K562 (cell line): Measurements from ENCODE around the gene MYMX. TPM values are rescaled to one million over a fixed set of nuclear protein-coding genes. Genes with fewer than 3 reads are reported as not detected.
A peak's percentile ranks its signal among the peaks of the same experiment; 100 is the strongest.

Experiments
- DPF2 ChIP-seq: fragments of 450-650 bp; IDR thresholded peaks from 2 replicates; pipeline ENCODE4 v1.6.1; 2016
- HDAC8 ChIP-seq: fragments of 450-650 bp; IDR thresholded peaks from 2 replicates; pipeline ENCODE4 v1.6.1; 2016; ENCODE audit warnings: mild to moderate bottlenecking, missing genetic modification characterization, moderate library complexity, missing compliant biosample characterization
- MIER1 ChIP-seq: fragments of 450-650 bp; IDR thresholded peaks from 2 replicates; pipeline ENCODE4 v1.6.1; 2016; ENCODE audit warnings: antibody characterized with exemption, mild to moderate bottlenecking, low read depth
- MTA3 ChIP-seq: fragments of 450-650 bp; formaldehyde crosslinking; IDR thresholded peaks from 2 replicates; pipeline ENCODE4 v1.6.1; 2017; ENCODE audit warnings: mild to moderate bottlenecking, borderline replicate concordance
- NRF1 ChIP-seq, 2 experiments: fragments of 450-650 bp; IDR thresholded peaks in 1 of 2; conservative IDR thresholded peaks in 1 of 2; 2 replicates each; pipeline ENCODE4 v1.6.1; 2014; ENCODE audit warnings: mild to moderate bottlenecking in 2 of 2
- PKNOX1 ChIP-seq: fragments of 450-650 bp; IDR thresholded peaks from 2 replicates; pipeline ENCODE4 v1.6.1; 2016
- POLR2AphosphoS5 ChIP-seq: IDR thresholded peaks from 2 replicates; pipeline ENCODE4 v1.6.1; 2011; ENCODE audit warnings: mild to moderate bottlenecking, low read depth, low read length, moderate library complexity; ENCODE audit not compliant: control insufficient read depth, insufficient read depth
- TBP ChIP-seq: optimal IDR thresholded peaks from 2 replicates; pipeline ENCODE3; 2011; ENCODE audit warnings: low read depth, low read length, improper control_type of control experiment
- ZNF263 ChIP-seq: sonication (generic); formaldehyde crosslinking; IDR thresholded peaks from 2 replicates; pipeline ENCODE4 v1.8.0; 2022; ENCODE audit warnings: mild to moderate bottlenecking, missing genetic modification reagents, borderline replicate concordance
- ZNF407 ChIP-seq: fragments of 450-650 bp; IDR thresholded peaks from 2 replicates; pipeline ENCODE4 v1.6.1; 2016; ENCODE audit warnings: low read depth
- polyA plus RNA-seq, 8 experiments: library from polyadenylated mRNA; depleted of rRNA in 4 of 8; stranded (reverse) in 5 of 8; unstranded in 3 of 8; fragments of >200 nt; fragmentation: Nextera tagmentation in 2 of 8; fragmentation: Illumina TruSeq in 1 of 8; extraction: Ambion mirVana in 2 of 8; extraction: Trizol in 1 of 8; gene quantifications; 2 replicates each; pipeline versions ENCODE4 v1.2.1 to v1.2.3, GENCODE V29; 2011 to 2014; ENCODE audit warnings: inconsistent platforms in 1 of 8, missing spikeins in 1 of 8
- total RNA-seq, 7 experiments: library from RNA; depleted of rRNA in 6 of 7; stranded (reverse); fragments of >200 nt in 6 of 7; fragmentation: Illumina TruSeq in 2 of 7; extraction: Trizol in 2 of 7; gene quantifications; 2 replicates each; pipeline versions ENCODE4 v1.2.1 to v1.2.3, GENCODE V29; 2011 to 2021; ENCODE audit warnings: low replicate concordance in 1 of 7

MYMX gene
- total and polyA plus RNA-seq, 9 of the 15 experiments (the other 6 are each of a cell fraction or from before 2014, with no cell fraction given), result 0.12 TPM; not detected in 8

- TF ChIP-seq DPF2, result peak; percentile 55
- TF ChIP-seq MTA3, result no peak
- TF ChIP-seq HDAC8 (tag), result no peak
- peak; percentile 58 for TF ChIP-seq PKNOX1
- TF ChIP-seq ZNF263 (CRISPR knock-in tag), result peak; percentile 89
- TF ChIP-seq MIER1, result no peak
- TF ChIP-seq ZNF407, result peak; percentile 53; the same call in 1 of the 2 replicates
- TF ChIP-seq POLR2AphosphoS5, result 0 out of 2 replicates have a peak, but pooled peaks have one; percentile 10
- peak; percentile 12 for TF ChIP-seq TBP
- TF ChIP-seq NRF1 (conservative IDR thresholded peaks at IDR 0.05 in 1 of 2, IDR thresholded peaks at IDR 0.05 in 1 of 2), result peak in 1 of 2 experiments; percentile 22; a peak in 1 of 4 replicates
Measured at GRCh38 chr6:44237021-44237812, 20.5 kb downstream of the MYMX start (continued).
